T-helper 1 cell treated with Interleukin-12 subunit alpha and Interleukin-12 subunit beta and Interleukin-4 antibody, amounts not matched to agents 30 ng/mL and 1 ng/mL, for 36 hours (primary cell): ENCODE data around the gene GRK5. TPM values are rescaled to one million over a fixed set of nuclear protein-coding genes. Genes with fewer than 3 reads are reported as not detected.
"Not testable (repeated sequence)": the region's sequence is repeated elsewhere in the genome, so short reads cannot be mapped to it uniquely, and the experiment has no call there.

Experiments
- intact Hi-C: fragments of 100-400 bp; cut with micrococcal nuclease; formaldehyde crosslinking; loops from one replicate; pipeline ENCODE4 v1.15.1; 2024
- total RNA-seq: library from RNA; stranded (reverse); gene quantifications from 2 replicates; pipeline ENCODE4 v1.2.3, GENCODE V29; 2022

GRK5 gene
- total RNA-seq, 1 donor from 2014 or later, result 50.1 TPM

DNA sequence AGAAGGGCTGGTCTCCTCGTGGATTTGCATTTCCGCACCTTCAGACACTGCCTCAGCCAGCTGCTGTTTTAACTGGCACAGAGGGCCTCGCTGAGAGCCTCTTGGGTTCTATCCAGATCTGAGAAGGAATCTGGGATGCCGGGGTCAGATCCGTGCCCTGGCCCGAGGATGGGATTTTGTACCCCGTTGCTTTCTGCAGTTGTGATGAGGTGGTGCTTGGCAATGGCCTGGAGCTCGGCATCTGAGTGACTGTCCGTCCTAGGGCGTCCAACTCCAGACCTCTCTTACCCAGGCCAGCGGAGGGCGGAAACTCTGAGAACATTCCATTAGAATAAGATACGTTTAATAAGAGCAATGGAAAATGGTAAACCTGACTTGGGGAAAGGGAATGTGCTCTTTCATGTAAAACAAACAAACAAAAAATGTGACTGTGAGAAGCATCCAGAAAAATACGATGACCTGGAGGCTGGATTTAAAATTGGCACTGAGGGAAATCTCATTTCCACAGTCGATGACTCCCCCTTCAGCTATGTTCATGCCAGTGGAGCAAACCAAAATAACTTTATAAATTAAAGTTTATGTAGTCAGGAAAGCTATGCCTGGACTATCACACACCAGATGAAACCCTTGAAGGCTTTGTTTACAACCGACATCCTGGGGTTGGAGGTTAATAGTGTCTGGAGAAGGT is 39.6 kb downstream of the GRK5 start:
- intact Hi-C loops, result loop anchor here (1.0 kb wide), 1 partner anchor 10 kb away; no protein-coding TSS in a partner anchor

DNA sequence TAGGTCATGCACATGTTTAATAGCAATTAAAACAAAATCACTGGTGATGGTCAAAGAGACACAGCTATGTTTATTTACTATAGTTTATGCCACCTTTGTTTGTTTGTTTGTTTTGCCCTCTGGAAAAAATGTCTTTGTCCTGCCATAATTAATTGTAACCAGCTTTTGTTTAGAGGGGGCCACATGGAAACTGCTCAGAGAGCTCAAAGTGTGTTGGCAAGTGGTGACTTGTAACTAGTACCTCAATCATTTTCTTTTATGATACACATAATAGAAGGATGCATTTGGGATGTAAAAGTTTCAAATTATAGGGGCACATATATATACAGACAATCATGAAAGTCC is 40.2 kb downstream of the GRK5 start:
- intact Hi-C loops, result loop anchor here (1.0 kb wide), 1 partner anchor 10 kb away; no protein-coding TSS in a partner anchor

DNA sequence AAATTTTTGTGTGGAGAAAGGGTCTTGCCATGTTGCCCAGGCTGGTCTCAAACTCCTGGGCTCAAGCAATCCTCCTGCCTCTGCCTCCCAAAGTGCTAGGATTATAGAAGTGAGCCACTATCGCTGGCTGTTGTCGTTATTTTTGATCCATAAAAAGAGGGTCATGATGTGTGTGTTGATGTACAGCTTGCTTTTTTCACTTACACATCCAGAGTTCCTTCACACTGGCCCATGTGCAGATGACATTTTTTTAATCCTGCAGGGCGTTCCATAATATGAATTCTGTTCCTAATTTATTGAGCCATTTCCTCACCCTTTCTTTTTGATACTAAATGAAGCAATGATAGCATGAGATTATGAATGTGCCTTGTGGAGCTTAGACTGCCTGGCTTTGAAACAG is 40.8 kb downstream of the GRK5 start:
- intact Hi-C loops, result no loop called here

DNA sequence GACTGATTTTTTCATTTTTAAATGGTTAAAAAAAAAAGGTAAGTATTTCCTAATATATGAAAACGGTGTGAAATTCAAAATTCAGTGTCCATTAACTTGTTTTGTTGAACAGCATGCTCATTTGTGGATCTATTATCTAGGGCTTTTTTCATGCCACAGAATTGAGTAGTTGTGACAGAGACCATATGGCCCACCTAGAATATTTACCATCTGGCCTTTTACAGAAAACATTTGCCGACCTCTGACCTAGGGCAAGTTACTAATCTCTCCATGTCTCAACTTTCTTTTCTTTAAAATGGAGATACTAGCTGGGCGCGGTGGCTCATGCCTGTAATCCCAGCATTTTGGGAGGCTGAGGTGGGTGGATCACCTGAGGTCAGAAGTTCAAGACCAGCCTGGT is 41.3 kb downstream of the GRK5 start:
- intact Hi-C loops, result no loop called here

DNA sequence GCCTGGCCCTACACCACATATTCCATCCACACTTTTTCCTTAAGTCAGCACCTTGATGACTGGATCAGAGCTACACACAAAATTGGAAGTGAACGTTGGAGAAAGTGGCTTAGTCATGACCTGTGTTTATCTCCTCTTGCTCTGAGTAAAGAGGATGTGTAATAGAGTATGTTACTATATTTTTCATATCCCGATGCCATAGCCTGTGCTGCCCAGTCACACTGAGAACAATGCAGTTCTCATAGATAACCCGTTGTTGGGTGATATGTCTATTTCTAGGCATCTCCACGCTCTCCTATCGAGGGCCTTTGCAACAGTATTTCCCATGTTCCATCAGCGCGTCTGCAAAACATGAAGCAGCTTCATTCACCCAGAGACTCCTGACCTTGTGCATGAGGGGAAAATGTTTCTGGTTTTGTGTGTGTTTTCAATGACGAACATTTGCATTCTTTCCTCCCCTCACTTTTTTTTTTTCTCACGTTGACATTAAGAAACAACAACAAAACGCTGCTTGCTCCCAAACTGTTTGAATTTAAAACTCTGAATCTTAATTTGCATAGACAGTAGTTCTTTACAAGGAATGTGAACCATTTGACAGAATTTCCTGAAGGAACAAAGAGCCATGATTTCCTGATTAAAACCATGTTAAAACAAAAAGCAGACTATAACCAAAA is 43.4 kb downstream of the GRK5 start:
- intact Hi-C loops, result loop anchor here (5.0 kb wide), 2 partner anchors 38 to 57 kb away; no protein-coding TSS in a partner anchor

DNA sequence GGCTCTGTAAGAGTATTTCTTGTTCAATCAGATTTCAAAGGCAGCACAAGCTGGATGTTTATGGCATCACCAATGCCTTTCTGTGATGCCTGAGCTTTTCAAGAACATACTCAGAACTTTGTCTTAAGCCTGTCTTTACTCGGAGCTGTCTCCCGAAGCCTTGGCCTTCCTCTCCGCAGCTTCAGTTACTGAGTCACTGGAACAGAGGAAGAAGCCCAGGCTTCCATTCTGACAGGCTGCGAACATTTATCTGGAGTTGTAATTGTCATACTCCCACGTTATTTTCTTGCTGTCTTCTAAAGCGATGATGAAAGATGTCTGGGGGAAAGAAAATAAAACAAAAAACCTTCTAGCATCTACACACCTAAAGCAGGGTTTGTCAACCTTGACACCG is 43.9 kb downstream of the GRK5 start:
- intact Hi-C loops, result loop anchor here (5.0 kb wide), 2 partner anchors 39 to 56 kb away; no protein-coding TSS in a partner anchor

DNA sequence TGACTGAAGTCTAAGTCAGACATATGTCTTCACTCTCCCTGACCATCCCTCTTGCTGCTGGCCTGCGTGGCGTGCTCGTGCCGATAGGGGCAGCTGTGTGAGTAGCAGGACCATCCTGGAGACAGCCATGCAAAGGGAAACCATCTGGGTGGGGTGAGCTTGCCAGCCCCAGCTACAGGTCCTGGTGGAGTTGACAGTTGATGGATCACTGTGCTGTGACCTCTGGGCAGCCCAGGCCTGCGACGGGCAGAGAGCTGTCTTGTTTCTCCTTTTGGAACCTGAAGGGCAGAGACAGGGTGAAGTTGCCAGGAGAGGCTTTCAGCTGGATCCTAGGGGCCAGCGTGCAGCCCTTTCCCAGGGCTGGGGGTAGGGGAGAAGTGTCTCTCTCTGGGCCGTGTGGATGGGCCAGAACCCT is 44.7 kb downstream of the GRK5 start:
- intact Hi-C loops, result loop anchor here (5.0 kb wide), 2 partner anchors 40 to 55 kb away; no protein-coding TSS in a partner anchor

DNA sequence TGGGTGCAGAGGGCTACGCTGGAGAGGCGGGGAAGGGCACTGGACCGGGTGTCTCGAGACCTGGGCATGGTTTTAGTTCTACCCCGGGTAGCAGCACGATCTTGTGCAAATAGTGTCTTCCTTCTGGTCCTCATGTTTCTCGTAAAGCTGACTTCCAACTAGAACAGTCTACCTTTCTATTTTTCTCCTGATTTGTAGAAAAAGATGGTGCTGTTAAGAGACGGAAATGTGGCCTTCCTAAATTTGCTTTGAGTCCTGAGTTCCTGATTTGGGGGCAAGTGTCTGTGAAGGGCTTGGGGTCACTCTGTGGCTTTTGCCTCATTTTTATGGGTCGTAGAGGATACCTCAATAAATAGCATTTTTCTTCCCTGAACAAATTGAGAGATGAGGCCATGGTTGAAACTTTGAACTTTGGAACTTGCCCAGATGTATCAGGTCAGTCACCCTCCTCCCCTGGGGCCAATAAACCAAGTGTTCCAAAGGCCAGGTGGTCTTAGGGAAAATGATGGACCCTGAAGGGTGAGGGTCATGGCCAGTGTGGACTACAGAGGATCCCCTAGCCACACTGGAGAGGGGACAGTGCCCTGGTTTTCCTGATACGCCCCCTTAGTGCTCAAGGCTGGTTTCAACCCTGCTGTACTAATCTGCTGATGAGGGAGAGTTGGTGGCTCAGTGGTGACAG is 45.2 kb downstream of the GRK5 start:
- intact Hi-C loops, result loop anchor here (5.0 kb wide), 2 partner anchors 40 to 55 kb away; no protein-coding TSS in a partner anchor

DNA sequence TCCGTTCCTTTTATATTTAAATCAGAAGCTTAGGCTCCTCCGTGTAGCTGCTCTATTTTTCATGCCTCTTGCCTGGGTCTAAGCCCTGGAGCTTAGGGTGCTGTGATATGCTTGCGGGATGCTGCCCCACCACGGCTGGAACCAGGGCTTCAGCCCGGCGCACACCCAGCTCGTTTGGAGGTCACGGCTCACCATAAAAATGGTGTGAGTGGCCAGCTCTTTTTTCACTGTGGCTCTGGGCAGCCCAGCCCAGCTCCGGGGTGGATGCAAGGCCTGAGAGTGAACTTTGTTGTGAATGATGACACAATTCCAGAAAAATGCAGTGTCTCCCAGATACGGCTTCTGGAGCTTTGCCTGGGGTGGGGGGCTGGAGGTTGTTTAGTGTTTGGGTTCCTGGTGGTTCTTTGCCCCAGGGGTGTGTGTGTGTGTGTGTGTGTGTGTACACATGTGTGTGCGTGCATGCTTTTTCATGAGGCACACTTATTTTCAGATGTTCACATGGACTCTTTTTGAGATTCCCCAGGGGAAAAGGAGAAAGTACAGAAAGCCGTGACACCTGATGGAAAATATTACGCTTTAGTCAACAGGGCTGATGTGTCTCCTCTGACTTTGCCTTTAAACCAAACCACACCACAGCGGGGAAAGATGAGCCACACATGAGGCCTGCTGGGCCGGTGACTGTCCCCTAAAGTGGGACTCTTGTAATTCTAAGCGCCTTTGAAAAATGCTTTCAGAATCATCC is 46.2 kb downstream of the GRK5 start:
- intact Hi-C loops, result loop anchor here (5.0 kb wide), 2 partner anchors 41 to 54 kb away; no protein-coding TSS in a partner anchor

DNA sequence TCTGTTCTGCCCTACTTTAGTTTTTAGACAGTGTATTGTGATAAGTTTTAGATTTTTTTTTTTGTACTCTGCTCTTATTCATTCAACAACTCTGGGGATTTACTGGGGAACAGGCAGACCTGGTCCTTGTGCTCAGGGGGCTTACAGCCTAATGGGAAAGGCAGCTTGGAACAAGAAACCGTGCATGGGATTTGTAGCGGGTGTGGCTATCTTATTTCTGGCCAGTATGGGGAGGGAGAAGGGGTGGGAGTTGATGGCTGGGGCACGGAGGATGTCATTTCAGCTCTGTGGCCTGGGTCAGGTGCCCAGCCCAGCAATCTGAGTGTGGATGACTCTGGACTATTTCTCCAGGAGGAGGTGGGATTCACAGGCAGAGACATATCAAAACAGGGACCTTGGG is 47.0 kb downstream of the GRK5 start:
- intact Hi-C loops, result loop anchor here (5.0 kb wide), 2 partner anchors 42 to 53 kb away; no protein-coding TSS in a partner anchor

DNA sequence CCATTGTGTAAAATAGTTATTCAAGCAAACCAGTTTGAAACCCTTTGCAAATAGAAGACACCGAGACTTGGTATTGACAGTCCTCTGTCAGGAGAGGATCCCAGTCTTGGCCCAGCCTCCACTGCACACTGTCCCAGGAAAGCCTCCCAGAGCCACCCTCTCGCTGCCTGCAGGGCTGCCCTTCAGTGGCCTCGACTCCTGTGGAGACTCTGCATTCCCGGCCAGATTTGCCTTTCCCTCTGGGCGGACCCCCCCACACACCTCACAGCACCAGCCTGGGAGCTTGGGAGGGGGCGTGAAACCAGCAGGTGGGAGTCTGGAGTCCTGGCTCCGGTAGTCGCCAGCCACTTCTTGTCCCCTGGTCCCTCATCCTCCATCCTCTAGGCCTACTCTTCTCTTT is 48.7 kb downstream of the GRK5 start:
- intact Hi-C loops, result no loop called here

DNA sequence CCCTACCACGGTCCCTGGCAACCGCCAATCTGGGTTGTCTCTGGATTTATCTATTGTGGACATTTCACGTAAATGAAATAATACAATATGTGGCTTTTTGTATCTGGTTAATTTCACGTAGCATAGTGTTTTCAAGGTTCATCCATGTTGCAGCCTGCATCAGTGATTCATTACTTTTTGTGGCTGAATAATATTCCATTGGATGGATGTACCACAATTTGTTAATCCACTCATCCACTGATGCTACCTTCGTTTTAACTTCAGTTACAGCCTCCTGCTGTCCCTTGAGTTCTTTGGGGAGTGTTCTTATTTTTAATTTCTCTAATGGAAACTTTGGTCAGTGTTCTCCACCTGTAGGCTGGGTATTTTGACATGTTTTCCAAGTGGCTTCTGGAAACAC is 49.5 kb downstream of the GRK5 start:
- intact Hi-C loops, result no loop called here

DNA sequence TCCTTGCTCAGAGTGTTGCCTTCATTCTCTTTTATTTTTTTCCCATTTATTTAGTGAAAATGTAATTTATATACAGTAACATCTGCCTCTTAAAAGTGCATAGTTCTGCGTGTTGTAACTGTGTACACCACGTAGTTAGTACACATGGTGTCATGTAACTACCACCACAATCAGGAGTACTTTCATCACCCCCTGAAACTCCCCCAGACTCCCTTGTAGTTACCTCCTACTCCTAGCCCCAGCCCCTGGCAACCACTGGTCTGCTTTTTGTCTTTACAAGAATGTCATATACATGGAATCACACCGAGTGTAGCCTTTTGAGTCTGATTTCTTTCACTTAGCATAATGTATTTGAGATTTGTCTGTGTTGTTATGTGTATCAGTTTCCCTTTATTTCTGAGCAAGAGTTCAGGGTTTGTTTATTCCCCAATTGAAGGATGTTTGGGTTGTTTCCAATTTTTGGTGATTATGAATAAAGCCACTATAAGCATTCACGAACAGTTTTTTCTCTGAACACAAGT is 50.6 kb downstream of the GRK5 start:
- intact Hi-C loops, result no loop called here

DNA sequence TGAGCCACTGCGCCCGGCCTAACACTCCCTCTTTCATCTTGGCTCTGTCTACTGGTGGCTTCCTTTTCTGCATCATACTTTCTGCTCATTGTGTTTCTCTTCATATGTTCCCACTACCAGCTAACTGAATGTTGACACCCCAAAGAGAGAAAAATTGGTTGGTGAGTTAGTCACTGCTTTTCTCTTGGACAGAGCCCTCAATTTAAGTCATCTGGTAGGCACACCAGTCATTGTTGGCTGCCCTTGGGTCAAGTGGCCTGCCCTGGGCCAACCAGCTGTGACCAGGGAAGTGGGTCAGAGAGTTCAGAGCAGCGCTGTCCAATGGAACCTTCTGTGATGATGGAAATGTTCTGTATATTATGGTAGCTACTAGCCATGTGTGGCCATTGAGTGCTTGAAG is 52.0 kb downstream of the GRK5 start:
- intact Hi-C loops, result no loop called here

DNA sequence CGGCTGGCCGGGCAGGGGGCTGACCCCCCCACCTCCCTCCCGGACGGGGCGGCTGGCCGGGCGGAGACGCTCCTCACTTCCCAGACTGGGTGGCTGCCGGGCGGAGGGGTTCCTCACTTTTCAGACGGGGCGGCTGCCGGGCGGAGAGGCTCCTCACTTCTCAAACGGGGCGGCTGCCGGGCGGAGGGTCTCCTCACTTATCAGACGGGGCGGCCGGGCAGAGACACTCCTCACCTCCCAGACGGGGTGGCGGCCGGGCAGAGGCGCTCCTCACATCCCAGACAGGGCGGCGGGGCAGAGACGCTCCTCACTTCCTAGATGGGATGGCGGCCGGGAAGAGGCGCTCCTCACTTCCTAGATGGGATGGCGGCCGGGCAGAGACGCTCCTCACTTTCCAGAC is 53.6 kb downstream of the GRK5 start:
- intact Hi-C loops, result not testable (repeated sequence)

DNA sequence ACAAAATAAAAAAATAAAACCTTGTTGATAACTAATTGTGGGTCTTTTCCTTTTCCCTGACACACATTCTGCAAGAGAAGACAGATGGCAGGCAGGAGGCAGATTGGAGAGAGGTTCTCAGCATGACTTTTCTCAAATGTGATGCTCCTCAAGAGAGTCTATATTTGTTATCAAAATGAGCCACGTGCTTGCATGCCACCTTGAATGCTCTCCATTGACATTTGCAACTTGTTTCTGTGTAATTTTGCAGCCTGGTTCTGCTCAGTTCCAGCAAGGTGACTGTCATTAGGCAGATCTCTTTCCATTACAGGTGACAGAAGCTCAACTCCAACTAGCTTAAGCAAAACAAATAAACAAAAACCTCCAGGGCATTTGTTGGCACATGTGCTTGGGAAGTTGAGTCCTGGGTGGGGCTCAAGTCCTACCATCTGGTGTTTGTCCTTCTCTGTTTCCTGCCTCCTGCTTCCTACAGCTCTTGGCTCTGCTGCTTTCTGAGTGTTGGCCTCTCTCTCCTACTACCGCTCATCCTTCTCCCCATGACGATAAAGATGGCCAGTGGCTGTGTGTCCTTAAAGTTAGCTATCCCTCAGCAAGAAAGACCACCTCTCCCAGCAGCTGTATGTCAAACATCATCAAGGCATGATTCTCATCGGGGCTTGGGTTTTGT is 56.7 kb downstream of the GRK5 start:
- intact Hi-C loops, result no loop called here

DNA sequence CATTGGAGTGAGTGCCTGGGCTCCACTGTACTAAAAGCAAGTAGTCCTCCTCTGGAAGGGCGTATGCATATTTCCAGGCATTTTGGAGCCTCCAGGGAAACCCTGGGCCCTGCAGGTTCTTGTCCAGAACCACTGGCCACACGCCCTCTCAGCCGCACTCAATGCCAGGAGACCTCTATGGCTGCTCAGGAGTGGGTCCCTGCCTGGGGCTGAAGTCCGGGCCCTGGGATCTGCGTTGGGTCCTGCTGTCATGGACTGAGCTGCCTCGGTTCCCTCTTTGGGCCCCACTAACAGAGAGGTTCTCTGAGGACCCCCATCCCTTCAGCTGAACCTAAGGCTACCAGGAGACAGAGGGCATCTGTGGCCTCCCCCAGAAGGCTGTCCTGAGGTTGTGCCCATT is 58.3 kb downstream of the GRK5 start:
- intact Hi-C loops, result loop anchor here (5.0 kb wide), 1 partner anchor 33 kb away; no protein-coding TSS in a partner anchor

DNA sequence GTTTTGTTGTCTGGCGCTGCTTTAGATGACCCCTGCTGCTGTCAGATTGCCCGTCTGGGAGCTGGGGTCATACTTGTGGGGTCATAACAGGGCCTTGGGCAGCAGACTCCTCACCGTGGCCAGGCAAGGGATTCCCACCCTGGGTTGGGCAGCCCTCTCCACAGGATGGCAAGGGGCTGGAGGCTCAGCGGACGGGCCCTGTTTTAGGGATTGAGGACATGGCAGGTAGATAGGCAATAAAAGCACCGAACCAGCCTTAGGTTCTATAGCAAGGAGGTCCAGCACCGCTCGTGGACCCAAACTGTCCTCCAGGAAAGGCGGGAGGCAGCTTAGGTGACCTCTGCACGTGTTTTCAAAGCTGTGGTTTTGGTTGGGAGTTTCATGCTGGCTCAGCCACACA is 60.0 kb downstream of the GRK5 start:
- intact Hi-C loops, result loop anchor here (5.0 kb wide), 1 partner anchor 35 kb away; no protein-coding TSS in a partner anchor

DNA sequence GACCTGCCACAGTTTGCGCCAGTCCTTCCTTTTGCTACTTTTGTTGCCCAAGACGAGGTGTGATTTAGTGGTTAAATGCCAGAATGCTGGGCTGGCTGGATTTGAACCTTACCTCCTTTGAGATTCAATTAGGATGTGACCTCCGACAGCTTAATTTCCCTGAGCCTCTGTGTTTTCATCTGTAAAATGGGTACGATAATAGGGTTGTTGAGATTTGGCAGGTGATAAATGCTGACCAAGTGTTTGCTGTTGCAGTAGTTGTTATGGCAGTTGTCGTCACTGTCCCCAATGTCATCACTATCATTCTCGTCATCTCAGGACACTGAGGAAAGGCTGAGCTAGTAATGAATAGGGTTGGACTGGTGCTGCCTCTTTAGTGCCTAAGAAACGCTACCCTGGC is 61.1 kb downstream of the GRK5 start:
- intact Hi-C loops, result loop anchor here (2.0 to 5.0 kb wide), 2 partner anchors 36 to 382 kb away; partner anchors contain the start of gene BAG3

DNA sequence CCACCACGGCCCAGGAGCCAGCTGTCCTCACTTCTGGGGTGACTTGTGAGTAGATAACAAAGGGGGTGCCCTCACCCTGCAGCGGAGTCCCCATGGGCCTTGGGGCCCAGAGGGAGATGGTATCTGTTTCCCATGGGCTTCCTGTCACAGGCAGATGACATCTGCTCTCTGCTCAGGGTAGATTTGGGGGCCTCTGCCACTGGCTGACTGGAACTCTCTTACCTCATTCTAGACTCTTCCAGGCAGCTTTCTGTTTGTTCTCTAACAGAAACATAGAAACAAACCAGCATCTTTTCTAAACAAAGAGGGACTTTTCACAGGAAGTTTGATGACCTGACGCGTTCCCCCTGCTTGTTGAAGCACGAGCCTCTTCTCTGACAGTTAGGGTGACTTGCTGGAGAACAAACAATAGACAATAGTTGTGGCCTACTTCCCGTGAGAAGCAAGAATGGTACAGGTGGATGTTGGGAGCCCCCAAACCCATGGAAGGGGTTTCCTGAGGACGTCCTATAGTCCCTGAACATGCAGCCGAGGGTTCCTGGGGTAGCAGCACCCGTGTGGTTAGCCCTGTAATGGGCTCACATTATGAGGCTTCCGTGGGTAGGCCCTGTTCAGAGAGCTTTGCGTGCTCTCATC is 61.6 kb downstream of the GRK5 start:
- intact Hi-C loops, result loop anchor here (1.0 to 5.0 kb wide), 10 partner anchors 16 to 382 kb away; partner anchors contain the start of genes BAG3, EIF3A and PRDX3
